Hepatocyte (in vitro differentiated cells): ENCODE measurements around the gene GABBR2. TPM values are rescaled to one million over a fixed set of nuclear protein-coding genes. Genes with fewer than 3 reads are reported as not detected.
A peak's percentile ranks its signal among the peaks of the same experiment; 100 is the strongest.

Source experiments
- DNase-seq: peaks from one replicate; pipeline ENCODE4 v3.0.0-alpha.2; 2016; ENCODE audit warnings: low spot score
- H2AFZ ChIP-seq: fragments of 200-600 bp; sonication (generic); 2 replicates; pipeline ENCODE4 v1.6.0; 2016; ENCODE audit warnings: antibody characterized with exemption, mild to moderate bottlenecking
- H3K27ac ChIP-seq: fragments of 200-600 bp; sonication (generic); 2 replicates; pipeline ENCODE4 v1.5.1; 2016; ENCODE audit warnings: mild to moderate bottlenecking
- H3K27me3 ChIP-seq: fragments of 200-600 bp; sonication (generic); 2 replicates; pipeline ENCODE4 v1.6.1; 2016
- H3K36me3 ChIP-seq: fragments of 200-600 bp; sonication (generic); replicated peaks from 2 replicates; pipeline ENCODE4 v1.5.1; 2016; ENCODE audit warnings: low read depth; ENCODE audit not compliant: insufficient read depth
- H3K4me1 ChIP-seq: fragments of 200-600 bp; sonication (generic); 2 replicates; pipeline ENCODE4 v1.5.1; 2016; ENCODE audit warnings: mild to moderate bottlenecking, moderate library complexity; ENCODE audit not compliant: insufficient read depth
- H3K4me2 ChIP-seq: fragments of 200-600 bp; sonication (generic); 2 replicates; pipeline ENCODE4 v1.6.0; 2016
- H3K4me3 ChIP-seq: fragments of 200-600 bp; sonication (generic); 2 replicates; pipeline ENCODE4 v1.5.1; 2016; ENCODE audit warnings: mild to moderate bottlenecking
- H3K79me2 ChIP-seq: fragments of 200-600 bp; sonication (generic); 2 replicates; pipeline ENCODE4 v1.6.0; 2017; ENCODE audit warnings: mild to moderate bottlenecking
- H3K9me2 ChIP-seq: fragments of 200-600 bp; sonication (generic); replicated peaks from 2 replicates; pipeline ENCODE4 v1.6.0; 2017; ENCODE audit warnings: mild to moderate bottlenecking; ENCODE audit not compliant: insufficient read depth
- H3K9me3 ChIP-seq: fragments of 200-600 bp; sonication (generic); 2 replicates; pipeline ENCODE4 v1.5.1; 2016; ENCODE audit warnings: low read depth, mild to moderate bottlenecking
- H4K20me1 ChIP-seq: fragments of 200-600 bp; sonication (generic); 2 replicates; pipeline ENCODE4 v1.6.0; 2016; ENCODE audit warnings: mild to moderate bottlenecking; ENCODE audit not compliant: insufficient read depth, poor library complexity, severe bottlenecking
- CTCF ChIP-seq: fragments of 200-600 bp; sonication (generic); IDR thresholded peaks from 2 replicates; pipeline ENCODE4 v1.5.1; 2016; ENCODE audit warnings: antibody characterized with exemption, mild to moderate bottlenecking; ENCODE audit not compliant: poor library complexity
- EZH2 ChIP-seq: fragments of 200-600 bp; sonication (generic); IDR thresholded peaks from 2 replicates; pipeline ENCODE4 v1.6.1; 2016; ENCODE audit warnings: antibody characterized with exemption, mild to moderate bottlenecking, borderline replicate concordance
- EZH2phosphoT487 ChIP-seq: fragments of 200-600 bp; sonication (generic); IDR thresholded peaks from one replicate; pipeline ENCODE4 v1.6.1; 2018; ENCODE audit warnings: antibody characterized with exemption, mild to moderate bottlenecking, low read depth, moderate library complexity; ENCODE audit not compliant: unreplicated experiment, severe bottlenecking
- WGBS: methylation state at CpG from one replicate; pipeline ENCODE4 v1.1.6; 2016; ENCODE audit warnings: low lambda C conversion rate; ENCODE audit errors: missing lambda C conversion rate; 5-methylcytosine and 5-hydroxymethylcytosine counted together
- polyA plus RNA-seq: library from polyadenylated mRNA; unstranded; fragments of >200 nt; fragmentation: Nextera tagmentation; extraction: Ambion mirVana; gene quantifications from 2 replicates; pipeline ENCODE4 v1.2.1, GENCODE V29; 2016
- total RNA-seq: library from RNA; depleted of rRNA; stranded (reverse); fragments of >200 nt; gene quantifications from 2 replicates; pipeline ENCODE4 v1.2.3, GENCODE V29; 2014

GABBR2 gene
- total and polyA plus RNA-seq, 2 experiments from 2014 or later = 0.20 to 0.28 TPM

- Histone ChIP-seq H3K9me3 (no peaks in the 10 kb centered on the region), H3K36me3 (no peaks in the 10 kb centered on the region), H3K4me1 (peaks cover 28% of the 10 kb centered on the region), H4K20me1 (no peaks in the 10 kb centered on the region), H3K27me3 (no peaks in the 10 kb centered on the region), H3K27ac (peak overlapping the region; percentile 71), H3K4me2 (no peak overlapping the region), H3K9me2 (no peaks in the 10 kb centered on the region), H2AFZ (no peak overlapping the region), H3K4me3 (no peak overlapping the region), H3K79me2 (peaks cover 15% of the 10 kb centered on the region)
- TF ChIP-seq EZH2 (no peak), EZH2phosphoT487 (no peak), CTCF (no peak)
- 51% methylated on average over 16 of the region's 16 CpGs for WGBS
- peak; percentile 82 for DNase-seq
These were observed 459.8 kb downstream of the GABBR2 start for GRCh38 chr9:98248737-98249474.

- TF ChIP-seq EZH2 = no peak
- TF ChIP-seq EZH2phosphoT487 = no peak
- no peak for TF ChIP-seq CTCF
- H3K9me3 ChIP-seq = no peaks in the 10 kb centered on the region
- H3K4me2 ChIP-seq = no peak overlapping the region
- H2AFZ ChIP-seq = no peak overlapping the region
- no peaks in the 10 kb centered on the region for H3K27me3 ChIP-seq
- H3K27ac ChIP-seq = peak overlapping the region; percentile 71
- WGBS = 88% methylated on average over 8 of the region's 8 CpGs
- no peaks in the 10 kb centered on the region for H3K9me2 ChIP-seq
- no peak overlapping the region for H3K4me3 ChIP-seq
- H3K4me1 ChIP-seq = peaks cover 28% of the 10 kb centered on the region
- DNase-seq = no peak
- H3K79me2 ChIP-seq = peaks cover 7% of the 10 kb centered on the region
- no peaks in the 10 kb centered on the region for H4K20me1 ChIP-seq
- no peaks in the 10 kb centered on the region for H3K36me3 ChIP-seq
These were observed 460.7 kb downstream of the GABBR2 start for GRCh38 chr9:98247831-98248657.

- no peaks in the 10 kb centered on the region for H3K27me3 ChIP-seq
- DNase-seq = no peak
- no peaks in the 10 kb centered on the region for H3K9me3 ChIP-seq
- no peak overlapping the region for H3K27ac ChIP-seq
- H2AFZ ChIP-seq = no peak overlapping the region
- H3K79me2 ChIP-seq = peaks cover 3% of the 10 kb centered on the region
- TF ChIP-seq EZH2 (no peak), EZH2phosphoT487 (no peak)
- H3K4me3 ChIP-seq = no peak overlapping the region
- H3K36me3 ChIP-seq = no peaks in the 10 kb centered on the region
- no peak overlapping the region for H3K4me2 ChIP-seq
- H4K20me1 ChIP-seq = no peaks in the 10 kb centered on the region
- 88% methylated on average over 3 of the region's 3 CpGs for WGBS
- peaks cover 7% of the 10 kb centered on the region for H3K4me1 ChIP-seq
- no peaks in the 10 kb centered on the region for H3K9me2 ChIP-seq
These were observed 466.3 kb downstream of the GABBR2 start for GRCh38 chr9:98242426-98242825.
